ENCODE measurements around the gene C17orf107. TPM values are rescaled to one million over a fixed set of nuclear protein-coding genes. Genes with fewer than 3 reads are reported as not detected.

Gene C17orf107
- total and polyA plus RNA-seq, 2 of the 13 experiments (the other 11 are each of a cell fraction or from before 2014, with no cell fraction given): 0.20 to 0.59 TPM

GRCh38 chr17:4908711-4909496 lies 9.6 kb downstream of the C17orf107 start (continued):
- TF ChIP-seq SMAD9 (CRISPR knock-in tag; IDR thresholded peaks at IDR 0.05) (no peak), RORA (CRISPR knock-in tag; IDR thresholded peaks at IDR 0.05) (no peak), SMYD3 (CRISPR knock-in tag; IDR thresholded peaks at IDR 0.05) (no peak), ZNF678 (CRISPR knock-in tag; IDR thresholded peaks at IDR 0.05) (no peak), ZNF691 (CRISPR knock-in tag; IDR thresholded peaks at IDR 0.05; ENCODE audit: borderline replicate concordance, low read depth) (no peak), KAT2B (IDR thresholded peaks at IDR 0.05; ENCODE audit: borderline replicate concordance, low read depth, low read length) (no peak), DPF2 (CRISPR knock-in tag; IDR thresholded peaks at IDR 0.05; ENCODE audit: borderline replicate concordance, low read depth) (no peak), NFKB2 (CRISPR knock-in tag; IDR thresholded peaks at IDR 0.05; ENCODE audit: borderline replicate concordance) (0 out of 2 replicates have a peak, but pooled peaks have one; percentile 35), ZNF431 (CRISPR knock-in tag; IDR thresholded peaks at IDR 0.05; ENCODE audit: borderline replicate concordance, low read depth) (no peak), MAZ (IDR thresholded peaks at IDR 0.05; ENCODE audit: borderline replicate concordance, low read depth, low read length) (no peak), MAZ (CRISPR knock-in tag; IDR thresholded peaks at IDR 0.05; ENCODE audit: low read depth) (0 out of 2 replicates have a peak, but pooled peaks have one; percentile 11), NR2C2 (CRISPR knock-in tag; IDR thresholded peaks at IDR 0.05; ENCODE audit: borderline replicate concordance) (no peak), IKZF1 (IDR thresholded peaks at IDR 0.05) (no peak), ZNF724P (CRISPR knock-in tag; IDR thresholded peaks at IDR 0.05; ENCODE audit: borderline replicate concordance) (no peak), ZXDC (CRISPR knock-in tag; IDR thresholded peaks at IDR 0.05) (0 out of 2 replicates have a peak, but pooled peaks have one; percentile 38), JUND (CRISPR knock-in tag; IDR thresholded peaks at IDR 0.05) (no peak; the same call in 1 of the 2 replicates), ZNF713 (CRISPR knock-in tag; IDR thresholded peaks at IDR 0.05) (0 out of 2 replicates have a peak, but pooled peaks have one; percentile 25), ZNF572 (CRISPR knock-in tag; IDR thresholded peaks at IDR 0.05) (no peak), ZNF3 (CRISPR knock-in tag; IDR thresholded peaks at IDR 0.05) (peak; percentile 82), ZNF234 (CRISPR knock-in tag; conservative IDR thresholded peaks at IDR 0.05) (no peak), ZNF451 (CRISPR knock-in tag; IDR thresholded peaks at IDR 0.05) (no peak), CREB3 (CRISPR knock-in tag; IDR thresholded peaks at IDR 0.05) (no peak), ZNF747 (CRISPR knock-in tag; IDR thresholded peaks at IDR 0.05; ENCODE audit: borderline replicate concordance) (no peak)
- TF ChIP-seq, protein P1, sequence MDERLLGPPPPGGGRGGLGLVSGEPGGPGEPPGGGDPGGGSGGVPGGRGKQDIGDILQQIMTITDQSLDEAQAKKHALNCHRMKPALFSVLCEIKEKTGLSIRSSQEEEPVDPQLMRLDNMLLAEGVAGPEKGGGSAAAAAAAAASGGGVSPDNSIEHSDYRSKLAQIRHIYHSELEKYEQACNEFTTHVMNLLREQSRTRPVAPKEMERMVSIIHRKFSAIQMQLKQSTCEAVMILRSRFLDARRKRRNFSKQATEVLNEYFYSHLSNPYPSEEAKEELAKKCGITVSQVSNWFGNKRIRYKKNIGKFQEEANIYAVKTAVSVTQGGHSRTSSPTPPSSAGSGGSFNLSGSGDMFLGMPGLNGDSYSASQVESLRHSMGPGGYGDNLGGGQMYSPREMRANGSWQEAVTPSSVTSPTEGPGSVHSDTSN (CRISPR knock-in tag; IDR thresholded peaks at IDR 0.05): no peak
- TF ChIP-seq, protein P2, sequence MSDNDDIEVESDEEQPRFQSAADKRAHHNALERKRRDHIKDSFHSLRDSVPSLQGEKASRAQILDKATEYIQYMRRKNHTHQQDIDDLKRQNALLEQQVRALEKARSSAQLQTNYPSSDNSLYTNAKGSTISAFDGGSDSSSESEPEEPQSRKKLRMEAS (IDR thresholded peaks at IDR 0.05): peak; percentile 25; the same call in 1 of the 2 replicates

All from HepG2 (cell line).